Cardiac fibroblast (primary cell): ENCODE results near the gene CCDC38.

Source experiments
- DNase-seq, 2 donors: peaks; one replicate each; pipeline versions ENCODE4 v3.0.0 to v3.0.0-alpha.2; 2010; ENCODE audit warnings: low read depth in 2 of 2
- H3K4me3 ChIP-seq, 2 donors: replicated peaks in 1 of 2; 1 replicate in 1 of 2; 2 replicates in 1 of 2; pipeline ENCODE4 v1.5.1; 2011; ENCODE audit warnings: low read depth in 2 of 2, low read length in 2 of 2, mild to moderate bottlenecking in 2 of 2, moderate library complexity in 1 of 2
- TF ChIP-seq, protein P1 (sequence below): IDR thresholded peaks from one replicate; pipeline ENCODE4 v1.5.1; 2011; ENCODE audit warnings: low read depth, mild to moderate bottlenecking, low read length, inconsistent platforms

Gene CCDC38

DNA sequence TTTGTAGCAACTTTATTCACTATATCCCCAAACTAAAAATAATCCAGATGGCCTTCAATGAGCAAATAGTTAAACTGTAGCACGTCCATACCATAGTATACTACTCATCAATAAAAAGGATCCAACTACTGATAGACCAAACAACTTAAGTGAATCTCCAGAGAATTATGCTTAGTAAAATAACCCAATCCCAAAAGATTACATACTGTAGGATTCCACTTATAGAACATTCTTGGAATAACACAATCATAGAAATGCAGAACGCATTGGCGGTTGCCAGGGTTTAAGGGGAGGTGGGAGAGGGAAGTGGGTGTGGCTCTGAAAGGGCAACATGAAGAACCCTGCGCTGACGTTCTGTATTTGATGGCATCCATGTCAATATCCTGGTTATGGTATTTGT lies 55.1 kb downstream of the CCDC38 start:
- no peak for DNase-seq
- H3K4me3 ChIP-seq, result no peak overlapping the region
- TF ChIP-seq, protein P1, sequence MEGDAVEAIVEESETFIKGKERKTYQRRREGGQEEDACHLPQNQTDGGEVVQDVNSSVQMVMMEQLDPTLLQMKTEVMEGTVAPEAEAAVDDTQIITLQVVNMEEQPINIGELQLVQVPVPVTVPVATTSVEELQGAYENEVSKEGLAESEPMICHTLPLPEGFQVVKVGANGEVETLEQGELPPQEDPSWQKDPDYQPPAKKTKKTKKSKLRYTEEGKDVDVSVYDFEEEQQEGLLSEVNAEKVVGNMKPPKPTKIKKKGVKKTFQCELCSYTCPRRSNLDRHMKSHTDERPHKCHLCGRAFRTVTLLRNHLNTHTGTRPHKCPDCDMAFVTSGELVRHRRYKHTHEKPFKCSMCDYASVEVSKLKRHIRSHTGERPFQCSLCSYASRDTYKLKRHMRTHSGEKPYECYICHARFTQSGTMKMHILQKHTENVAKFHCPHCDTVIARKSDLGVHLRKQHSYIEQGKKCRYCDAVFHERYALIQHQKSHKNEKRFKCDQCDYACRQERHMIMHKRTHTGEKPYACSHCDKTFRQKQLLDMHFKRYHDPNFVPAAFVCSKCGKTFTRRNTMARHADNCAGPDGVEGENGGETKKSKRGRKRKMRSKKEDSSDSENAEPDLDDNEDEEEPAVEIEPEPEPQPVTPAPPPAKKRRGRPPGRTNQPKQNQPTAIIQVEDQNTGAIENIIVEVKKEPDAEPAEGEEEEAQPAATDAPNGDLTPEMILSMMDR, result no peak

DNA sequence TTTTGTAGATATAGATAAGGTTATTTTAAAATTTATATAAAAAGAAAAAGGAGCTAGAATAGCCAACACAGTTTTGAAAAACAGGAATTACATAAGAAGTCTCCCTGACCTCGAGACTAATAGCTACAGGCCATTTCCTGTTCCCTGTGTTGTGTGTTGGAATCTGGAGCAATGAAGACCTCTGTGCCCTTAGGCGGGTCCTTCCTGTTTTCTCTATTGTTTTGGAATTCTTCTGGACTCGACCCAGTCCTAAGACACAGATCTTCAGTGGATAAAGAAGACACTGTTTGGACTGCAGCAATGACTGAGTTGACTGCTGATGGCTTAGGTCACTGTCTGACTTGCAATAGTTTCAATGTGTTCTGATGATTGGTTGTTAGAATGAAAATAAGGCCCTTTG lies 57.4 kb downstream of the CCDC38 start:
- no peak for DNase-seq
- H3K4me3 ChIP-seq, result no peak overlapping the region
- TF ChIP-seq, protein P1, result no peak

DNA sequence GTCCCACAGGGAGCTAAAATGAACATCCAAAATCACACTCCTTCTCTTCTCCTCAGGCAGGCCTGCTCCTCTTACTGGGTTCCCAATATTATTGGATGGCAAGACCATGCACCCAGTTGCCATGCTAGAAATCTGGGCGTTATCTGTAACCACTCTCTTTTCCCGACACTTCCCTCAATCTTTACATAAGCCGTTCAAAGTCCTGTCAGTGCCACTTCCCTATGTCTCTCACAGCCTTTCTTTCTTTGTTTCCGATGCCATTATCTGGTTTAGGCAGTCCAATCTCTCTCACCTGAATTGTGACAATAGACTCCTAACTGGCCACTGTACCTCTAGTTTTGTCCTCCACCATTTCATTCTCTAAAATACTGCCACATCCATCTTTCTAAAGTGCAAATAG lies 59.5 kb downstream of the CCDC38 start:
- H3K4me3 ChIP-seq, result no peak overlapping the region
- TF ChIP-seq, protein P1, result no peak
- no peak for DNase-seq

DNA sequence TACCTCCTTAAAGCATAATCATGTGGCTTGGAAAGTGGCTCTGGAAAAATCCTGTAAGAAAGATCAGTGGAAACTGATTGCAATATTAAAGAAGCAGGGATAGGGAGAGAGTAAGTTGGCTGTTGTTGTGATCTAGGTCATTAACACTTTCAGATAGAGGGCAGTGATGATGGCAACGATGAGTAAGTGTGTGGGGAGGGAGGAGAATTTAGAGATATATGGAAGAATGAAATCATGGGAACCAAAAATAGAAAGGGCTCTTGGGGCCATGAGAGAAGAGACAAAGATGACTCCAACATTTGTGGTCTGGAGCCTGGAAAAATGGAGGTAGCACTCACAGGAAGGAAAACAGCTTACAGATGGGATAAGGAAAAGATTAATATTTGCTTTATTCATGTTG lies 60.3 kb downstream of the CCDC38 start:
- peak; percentile 15 to 53 for DNase-seq
- TF ChIP-seq, protein P1, result no peak
- no peak overlapping the region for H3K4me3 ChIP-seq

DNA sequence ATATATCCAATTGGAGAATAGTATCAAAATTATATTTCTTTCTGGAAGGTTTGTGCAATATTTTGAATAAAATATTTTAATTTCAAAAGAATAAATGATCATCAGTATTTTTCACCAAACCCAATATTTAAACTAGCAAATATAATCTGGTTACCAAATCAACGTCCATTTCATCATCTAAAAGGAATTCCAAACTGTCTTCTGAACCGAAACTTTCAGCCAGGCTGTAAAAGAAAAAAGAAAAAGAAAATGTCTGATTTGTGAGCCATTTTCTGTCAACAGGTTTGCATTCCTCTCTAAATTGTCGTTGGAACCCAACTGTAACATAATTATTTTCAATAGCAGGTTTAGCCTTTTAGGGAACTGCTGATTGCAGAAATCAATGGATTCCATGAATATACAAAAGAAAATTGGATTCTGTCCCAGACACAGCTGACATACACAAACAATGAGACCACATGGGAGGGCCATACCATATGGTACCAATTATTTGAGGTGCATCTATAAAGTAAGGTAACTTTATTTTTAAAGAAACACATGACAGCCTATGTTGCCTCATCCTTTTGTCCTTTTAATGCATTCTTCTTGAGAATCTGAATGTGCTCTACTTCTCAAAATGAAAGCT lies 61.0 kb downstream of the CCDC38 start:
- DNase-seq, result peak in 1 of 2 donors; percentile 49
- no peak overlapping the region for H3K4me3 ChIP-seq
- TF ChIP-seq, protein P1, result no peak

DNA sequence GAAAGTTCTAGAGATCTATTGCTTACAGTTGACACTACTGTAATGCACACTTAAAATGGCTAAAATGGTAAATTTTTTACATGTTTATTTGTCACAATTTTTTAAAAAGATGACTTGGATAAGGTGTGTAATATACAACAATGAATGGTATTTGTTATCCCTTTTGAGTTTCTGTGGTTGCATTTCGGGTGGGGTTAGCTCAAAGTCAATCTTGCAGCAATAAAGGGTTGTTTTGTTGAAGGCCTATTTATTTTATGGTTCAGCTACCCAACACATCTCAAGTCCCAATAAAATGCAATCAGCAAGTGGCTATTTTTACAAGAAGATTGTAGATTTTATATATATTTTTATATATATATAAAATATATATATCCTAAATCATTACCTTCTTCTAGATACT lies 61.5 kb downstream of the CCDC38 start:
- DNase-seq, result no peak
- no peak overlapping the region for H3K4me3 ChIP-seq
- TF ChIP-seq, protein P1, result no peak

- DNase-seq, result peak in 1 of 2 donors; percentile 4
- TF ChIP-seq, protein P1, result no peak
- no peak overlapping the region for H3K4me3 ChIP-seq
These were observed 64.8 kb downstream of the CCDC38 start for GRCh38 chr12:95877622-95878021.
